HG03175 (cell line): ENCODE measurements around the gene WBP1L.
A peak's percentile ranks its signal among the peaks of the same experiment; 100 is the strongest.
"Not testable (repeated sequence)": the region's sequence is repeated elsewhere in the genome, so short reads cannot be mapped to it uniquely, and the experiment has no call there.

Experiments used
- ATAC-seq: cut with Tn5 transposase; IDR thresholded peaks from one replicate; pipeline ENCODE4 v1.9.1; 2021; ENCODE audit warnings: mild to moderate bottlenecking, moderate library complexity; ENCODE audit not compliant: unreplicated experiment

The WBP1L gene

DNA sequence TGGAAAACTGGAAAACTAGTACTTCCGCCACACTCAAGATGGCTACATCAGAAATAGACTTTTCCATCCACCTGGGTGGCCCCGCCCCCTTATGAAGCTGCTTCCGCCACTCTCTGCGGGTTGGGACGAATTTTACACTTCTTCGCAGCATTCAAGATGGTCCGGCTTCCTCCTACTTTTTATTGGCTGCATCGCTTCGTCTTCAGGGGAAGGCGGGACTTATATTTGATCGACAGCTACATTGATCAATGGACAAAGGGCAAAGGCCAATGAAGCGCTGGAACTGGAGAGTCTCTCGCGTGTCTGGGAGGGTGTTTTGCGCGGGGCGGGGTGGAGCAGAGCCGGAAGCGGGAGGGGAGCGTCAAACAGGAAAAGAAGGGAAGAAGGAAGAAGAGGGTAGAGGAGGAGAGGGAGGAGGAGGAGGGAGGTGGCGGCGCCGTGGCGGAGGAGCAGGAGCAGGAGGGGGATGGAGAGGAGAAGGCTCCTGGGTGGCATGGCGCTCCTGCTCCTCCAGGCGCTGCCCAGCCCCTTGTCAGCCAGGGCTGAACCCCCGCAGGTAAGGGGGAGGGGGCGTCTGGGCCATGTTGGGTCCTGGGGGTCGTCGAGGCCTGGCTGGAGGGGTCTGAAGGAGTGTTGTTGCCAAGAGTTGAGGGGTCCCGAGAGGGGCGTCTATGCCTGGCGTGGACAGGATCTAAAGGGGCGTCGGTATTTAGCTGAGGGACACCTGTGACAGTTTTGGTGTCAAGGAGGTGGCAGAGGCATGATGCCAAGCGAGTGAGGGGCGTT, at the start of gene WBP1L:
Gene WBP1L (plus strand): TSS at position 361 of the 786 bp plus-strand sequence. CDS start 106 bp downstream, at position 467.
- ATAC-seq: peak; percentile 97

DNA sequence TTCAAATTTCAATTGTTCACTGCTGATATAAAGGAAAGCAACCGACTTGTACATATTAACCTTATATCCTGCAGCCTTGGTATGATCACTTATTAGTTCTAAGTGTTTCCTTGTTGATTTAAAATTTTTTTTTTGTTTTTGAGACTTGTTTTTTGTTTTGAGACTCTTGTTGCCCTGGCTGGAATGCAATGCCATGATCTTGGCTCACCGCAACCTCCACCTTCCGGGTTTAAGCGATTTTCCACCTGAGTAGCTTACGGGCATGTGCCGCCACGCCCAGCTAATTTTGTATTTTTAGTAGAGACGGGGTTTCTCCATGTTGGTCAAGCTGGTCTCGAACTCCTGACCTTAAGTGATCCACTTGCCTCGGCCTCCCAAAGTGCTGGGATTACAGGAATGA, 48.3 kb upstream of the WBP1L start:
- not testable (repeated sequence) for ATAC-seq

DNA sequence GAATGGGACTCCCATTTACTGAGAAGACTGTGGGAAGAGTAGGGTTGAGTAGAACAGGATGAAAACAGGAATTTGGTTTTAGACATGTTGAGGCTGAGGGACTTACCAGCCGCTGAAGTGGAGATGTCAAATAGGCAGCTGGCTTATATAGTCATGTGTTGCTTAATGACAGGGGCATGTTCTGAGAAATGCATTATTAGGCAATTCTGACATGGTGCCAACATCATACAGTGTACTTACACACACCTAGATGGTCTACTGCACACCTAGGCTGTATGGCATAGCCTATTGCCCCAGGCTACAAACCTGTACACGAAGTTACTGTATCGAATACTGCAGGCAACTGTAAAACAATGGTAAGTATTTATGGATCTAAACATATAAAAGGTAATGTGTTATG, 47.0 kb upstream of the WBP1L start:
- ATAC-seq: no peak

DNA sequence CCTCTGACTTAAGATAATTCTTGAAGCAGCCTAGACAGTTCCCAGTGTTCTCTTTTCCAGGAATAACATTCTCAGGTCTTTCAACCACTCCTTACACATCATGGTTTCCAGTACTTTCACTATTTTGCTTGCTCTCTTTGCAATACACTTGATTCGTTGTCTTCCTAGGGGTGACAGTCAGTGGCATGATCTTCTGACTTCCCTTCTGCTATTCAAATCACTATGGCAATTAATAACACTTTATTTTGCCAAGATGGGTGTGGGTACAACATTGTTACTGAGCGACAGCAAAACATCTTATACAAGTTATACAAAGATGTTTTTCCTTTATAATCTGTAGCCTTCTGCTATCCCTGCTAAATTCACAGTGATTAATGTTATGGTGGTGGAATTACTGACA, 44.9 kb upstream of the WBP1L start:
- ATAC-seq: no peak

DNA sequence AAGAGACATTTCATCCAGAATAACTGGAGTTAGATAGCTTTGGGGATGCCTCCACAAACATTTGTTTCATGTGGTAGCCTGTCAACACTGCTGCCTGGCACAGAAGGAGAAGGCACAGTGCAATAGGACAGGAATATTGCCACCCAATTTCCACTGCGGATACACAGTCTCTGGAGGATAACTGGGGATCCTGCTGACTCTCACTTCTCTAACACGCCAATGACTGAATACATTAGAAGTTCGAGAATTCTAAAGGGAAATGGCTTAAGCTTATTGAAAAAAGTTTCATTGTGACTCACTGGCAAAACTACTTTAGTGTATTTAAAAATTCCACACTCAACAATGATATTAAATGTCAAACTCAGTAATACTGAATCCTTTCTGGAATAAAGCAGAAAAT, 42.5 kb upstream of the WBP1L start:
- ATAC-seq: no peak

DNA sequence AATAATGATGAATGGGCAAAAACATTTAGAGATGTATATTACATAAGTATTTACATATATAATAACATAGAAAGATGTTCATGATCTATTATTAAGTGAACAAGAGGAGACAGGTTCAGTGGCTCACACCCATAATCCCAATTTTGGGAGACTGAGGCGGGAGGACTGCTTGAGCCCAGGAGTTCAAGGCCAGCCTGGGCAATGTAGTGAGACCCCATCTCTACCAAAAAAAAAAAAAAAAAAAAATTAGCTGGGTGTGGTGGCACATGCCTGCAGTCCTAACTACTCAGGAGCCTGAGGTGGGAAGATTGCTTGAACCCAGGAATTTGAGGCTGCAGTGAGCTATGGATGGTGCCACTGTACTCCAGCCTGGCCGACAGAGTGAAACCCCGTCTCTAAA, 42.0 kb upstream of the WBP1L start:
- no peak for ATAC-seq

DNA sequence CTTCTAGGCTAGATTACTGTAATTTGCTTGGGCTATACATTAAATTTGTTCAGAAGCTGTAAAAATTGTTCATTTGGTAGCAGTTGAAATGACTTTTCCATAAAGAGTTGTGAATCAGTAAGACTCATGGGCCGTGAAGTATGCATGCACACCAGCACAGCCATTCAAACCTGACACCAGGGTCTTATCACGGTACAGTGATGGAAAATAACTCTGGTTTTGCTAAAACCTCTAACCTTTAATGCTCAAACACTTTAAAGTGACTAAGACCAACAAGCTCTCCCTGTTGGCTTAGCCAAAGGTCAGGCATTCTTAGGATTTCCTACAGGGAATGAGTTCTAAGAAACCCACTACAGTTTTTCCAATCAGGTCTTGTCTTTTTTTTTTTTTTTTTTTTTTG, 41.0 kb upstream of the WBP1L start:
- no peak for ATAC-seq

DNA sequence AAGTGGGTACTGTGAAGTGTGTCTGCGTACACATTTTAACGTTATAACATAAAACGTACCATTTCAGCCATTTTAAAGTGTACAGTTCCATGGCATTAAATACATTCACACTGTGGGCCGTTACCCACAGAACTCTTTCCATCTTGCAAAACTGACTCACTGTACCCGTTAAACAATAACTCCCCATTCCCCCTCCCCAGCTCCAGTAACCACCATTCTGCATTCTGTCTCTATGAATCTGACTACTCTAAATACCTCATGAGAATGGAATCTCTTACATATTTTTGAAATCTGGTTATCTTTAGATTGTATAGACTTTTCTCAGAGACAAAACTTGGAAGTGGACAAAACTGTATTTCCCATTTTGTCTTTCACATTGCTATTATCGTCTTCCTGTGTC, 38.8 kb upstream of the WBP1L start:
- ATAC-seq: no peak

DNA sequence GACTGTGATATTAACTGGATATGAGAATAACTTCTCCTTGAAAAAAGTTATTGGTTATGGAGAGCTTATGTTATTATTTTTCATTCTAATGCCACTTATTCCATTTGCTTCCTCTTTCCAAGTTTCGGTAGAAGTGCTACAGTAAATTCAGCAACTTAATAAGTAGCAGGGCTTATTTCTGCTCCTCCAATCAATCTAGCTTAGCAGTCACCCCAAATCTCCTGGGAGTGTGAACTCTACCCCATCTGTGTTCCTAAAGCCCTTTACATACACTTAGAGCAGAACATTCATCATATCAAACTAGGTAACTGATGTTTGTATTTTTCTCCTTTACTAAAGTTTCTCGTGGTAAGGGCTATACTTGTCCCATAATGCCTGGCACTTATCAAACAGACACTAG, 38.2 kb upstream of the WBP1L start:
- ATAC-seq: no peak

DNA sequence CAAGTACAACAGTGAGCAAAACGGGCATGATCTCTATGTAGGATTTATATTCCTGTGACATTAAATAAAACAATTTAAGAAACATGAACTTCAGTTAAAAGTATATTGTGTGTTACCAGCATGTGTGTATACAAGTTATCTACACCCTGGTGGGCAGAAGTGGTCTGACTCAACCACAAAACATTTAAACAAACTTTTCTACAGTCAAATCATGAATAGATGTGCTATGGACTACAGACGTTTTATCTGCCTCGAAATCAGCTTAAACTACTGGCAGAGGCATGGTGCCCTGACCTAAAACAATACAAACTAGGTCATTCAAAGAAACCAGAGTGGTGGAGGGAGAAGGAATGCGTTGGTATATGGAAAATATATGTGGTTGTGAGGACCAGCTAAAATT, 33.1 kb upstream of the WBP1L start:
- ATAC-seq: no peak

DNA sequence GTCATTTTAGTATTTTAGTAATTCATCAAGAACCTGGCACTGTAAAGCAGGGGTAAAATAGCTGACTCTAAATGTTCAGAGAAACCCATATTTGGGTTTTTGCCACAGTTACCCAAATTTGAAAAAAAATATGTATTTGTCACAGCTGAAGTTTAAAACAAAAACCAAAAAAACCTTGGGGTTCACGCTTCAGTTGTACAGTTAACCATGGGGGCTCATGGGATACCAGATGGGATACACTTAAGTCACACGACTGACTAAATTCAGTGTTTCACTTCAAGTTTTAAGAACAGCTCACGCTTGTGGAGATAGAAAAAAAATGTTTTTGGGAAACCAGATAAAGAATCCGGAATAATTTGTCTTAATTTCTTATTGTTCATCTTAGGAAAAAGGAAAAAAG, 31.7 kb upstream of the WBP1L start:
- ATAC-seq: no peak

DNA sequence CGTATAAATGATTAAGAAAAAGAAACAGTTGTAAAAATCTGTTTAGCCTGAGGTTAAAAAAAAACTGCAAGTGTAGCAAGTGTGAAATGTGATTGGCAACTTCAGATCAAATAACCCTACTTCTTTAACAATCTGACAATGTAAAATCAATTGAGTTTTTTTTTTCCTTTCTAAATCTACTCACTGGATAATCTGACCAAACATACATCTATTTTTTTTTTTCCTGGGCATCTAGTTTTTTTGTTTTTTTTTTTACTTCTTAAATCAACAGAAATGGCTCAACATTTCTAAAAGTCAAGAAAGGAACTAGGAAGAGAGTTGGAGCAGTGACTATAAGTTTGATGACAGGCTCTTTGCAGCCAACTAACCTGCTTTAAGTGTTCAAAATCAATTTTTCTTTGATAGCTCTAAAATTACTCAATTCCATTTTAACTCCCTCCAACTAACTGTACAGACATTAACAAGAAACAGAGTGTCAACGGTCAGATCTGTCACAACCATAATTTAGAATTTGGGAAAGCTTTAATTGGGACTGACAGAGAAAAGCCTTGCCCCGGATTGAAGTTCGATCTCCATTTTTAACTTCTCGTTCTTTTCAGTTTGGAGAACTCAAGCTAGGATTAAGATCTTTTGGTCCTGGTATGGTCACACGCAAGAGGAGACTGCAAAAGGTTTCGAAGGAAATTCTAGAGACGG, 30.8 kb upstream of the WBP1L start:
- ATAC-seq: no peak

DNA sequence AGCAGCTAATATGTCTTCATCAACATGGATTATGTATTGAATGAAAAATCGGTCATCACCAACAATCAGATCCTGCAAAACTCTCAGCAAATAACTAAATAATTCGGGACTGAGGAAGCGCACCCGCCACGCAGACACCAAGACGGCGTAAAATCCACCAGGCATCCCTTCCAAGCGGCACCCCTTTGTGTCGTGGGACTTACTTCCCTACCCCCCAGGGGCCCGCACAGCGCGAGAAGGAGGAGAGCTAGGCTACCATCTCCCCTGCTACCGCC, 30.3 kb upstream of the WBP1L start:
- ATAC-seq: peak; percentile 52

DNA sequence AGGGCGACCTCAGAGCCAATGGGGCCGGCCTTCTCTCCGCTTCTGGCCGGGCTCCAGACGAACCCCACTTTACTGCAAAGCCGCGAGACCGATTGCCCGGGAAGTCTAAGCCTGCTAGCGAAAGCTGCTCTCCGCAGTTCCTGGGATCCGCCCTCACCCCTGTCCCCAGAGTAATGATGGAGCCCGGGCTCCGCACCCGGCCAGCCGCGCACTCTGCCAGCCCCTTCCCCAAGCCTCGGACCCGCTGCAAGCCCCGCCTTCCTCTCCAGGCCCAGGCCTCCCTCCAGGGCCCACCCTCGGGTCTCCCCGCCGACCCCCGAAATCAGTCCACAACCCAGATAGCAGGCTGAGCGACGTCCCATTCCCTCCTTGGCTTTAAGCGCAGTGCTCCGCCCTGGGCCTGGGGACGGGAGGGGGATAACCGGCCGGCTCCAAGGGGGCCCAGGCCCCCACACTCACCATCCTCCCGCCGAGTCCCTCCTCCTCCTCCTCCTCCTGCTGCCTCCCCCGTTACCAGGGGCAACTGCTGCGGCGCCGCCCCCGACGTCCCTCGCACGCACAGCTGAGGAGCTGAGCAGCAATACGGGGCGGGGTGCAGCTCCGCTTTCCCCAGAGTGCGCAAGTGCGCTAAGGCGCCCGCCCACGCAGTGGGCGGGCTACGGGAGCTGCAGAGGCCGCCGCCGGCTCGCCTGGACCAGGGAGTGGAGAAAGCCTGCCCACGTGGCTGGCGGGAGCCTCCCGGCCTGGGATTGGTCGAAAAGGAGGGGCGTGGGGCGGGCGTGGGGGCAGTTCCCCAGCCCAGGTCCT, 29.7 kb upstream of the WBP1L start, which contains the start of gene ARL3:
Gene ARL3 (minus strand): TSS at position 584 of the 807 bp plus-strand sequence. CDS start 122 bp downstream, at position 462.
- peak; percentile 79 for ATAC-seq

DNA sequence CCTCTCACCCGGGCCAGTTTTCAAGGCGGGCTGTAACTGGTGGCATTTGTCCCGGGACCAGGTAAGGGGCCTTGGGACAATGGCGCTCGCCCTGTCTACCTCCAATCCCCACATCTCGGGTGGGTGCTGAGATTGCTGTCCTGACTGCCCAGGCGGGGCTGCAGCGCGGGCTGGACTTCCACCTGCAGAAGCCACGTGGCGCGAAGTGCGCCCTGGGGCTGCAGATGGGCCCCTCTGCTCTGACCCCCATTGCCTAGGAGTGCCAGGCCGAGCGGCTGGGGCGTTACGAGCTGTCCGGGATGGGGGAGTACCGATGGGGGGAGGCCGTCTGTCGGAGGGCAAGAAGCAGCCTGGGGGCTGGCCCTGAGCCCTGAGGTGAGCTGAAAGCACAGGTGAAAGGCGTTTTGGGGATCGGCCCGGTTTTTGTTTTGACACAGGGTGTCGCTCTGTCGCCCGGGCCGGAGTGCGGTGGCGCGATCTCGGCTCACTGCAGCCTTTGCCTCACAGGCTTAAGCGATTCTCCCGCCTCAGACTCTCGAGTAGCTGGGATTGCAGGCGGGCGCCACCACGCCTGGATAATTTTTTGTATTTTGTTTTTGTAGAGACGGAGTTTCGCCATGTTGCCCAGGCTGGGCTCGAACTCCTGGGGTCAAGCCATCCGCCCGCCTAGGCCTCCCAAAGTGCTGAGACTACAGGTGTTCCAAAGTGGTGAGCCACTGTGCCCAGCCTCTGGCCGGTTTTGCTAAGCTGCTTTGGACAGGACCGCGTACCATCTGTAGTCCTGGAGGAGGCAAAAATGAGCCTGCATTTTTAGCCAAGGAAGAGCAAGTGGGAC, 28.9 kb upstream of the WBP1L start, which contains the start of gene SFXN2:
Gene SFXN2 (plus strand): TSS at position 16 of the 835 bp plus-strand sequence. CDS start 12,001 bp downstream, outside the sequence.
- ATAC-seq: peak; percentile 23

DNA sequence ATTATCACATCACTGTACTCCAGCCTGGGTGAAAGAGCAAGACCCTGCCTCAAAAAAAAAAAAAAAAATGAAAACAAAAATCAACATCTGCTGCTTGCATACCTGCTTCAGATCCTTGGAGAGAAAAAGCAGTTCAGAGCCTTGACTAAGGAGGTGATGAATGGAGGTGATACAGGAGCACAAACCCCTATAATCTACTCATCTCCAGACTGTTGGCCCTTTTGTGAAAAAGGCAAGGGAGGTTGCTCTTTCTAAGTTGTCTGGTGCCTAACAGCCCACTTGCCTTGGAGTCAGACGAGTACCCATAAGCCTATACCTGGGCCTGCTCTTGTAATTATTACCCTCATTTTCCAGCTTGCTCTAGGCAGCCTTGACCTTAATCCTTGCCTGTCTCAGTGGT, 27.9 kb upstream of the WBP1L start:
- ATAC-seq: no peak

DNA sequence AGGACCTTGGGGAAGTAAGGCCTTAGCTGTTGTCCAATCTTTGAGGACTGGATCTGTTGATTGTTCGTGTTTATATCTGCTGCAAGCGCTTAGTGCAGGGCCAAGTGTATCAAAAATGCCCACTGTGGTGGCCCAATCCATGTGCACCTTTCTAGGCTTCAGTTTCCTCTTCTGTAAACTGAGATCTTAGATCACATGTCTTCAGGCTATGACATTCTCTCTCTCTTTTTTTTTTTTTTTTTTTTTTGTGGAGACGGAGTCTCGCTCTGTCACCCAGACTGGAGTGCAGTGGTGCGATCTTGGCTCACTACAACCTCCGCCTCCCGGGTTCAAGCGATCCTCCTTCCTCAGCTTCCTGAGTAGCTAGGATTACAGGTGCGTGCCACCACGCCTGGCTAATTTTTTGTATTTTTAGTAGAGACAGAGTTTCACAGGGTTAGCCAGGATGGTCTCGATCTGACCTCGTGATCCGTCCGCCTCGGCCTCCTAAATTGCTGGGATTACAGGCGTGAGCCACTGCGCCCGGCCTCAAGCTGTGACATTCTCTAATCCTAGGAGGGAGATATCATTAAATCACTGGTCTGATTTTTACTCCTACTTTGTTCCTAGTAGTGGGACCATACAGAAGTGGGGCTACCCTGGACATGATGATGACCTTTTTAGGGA, 26.7 kb upstream of the WBP1L start:
- ATAC-seq: not testable (repeated sequence)

DNA sequence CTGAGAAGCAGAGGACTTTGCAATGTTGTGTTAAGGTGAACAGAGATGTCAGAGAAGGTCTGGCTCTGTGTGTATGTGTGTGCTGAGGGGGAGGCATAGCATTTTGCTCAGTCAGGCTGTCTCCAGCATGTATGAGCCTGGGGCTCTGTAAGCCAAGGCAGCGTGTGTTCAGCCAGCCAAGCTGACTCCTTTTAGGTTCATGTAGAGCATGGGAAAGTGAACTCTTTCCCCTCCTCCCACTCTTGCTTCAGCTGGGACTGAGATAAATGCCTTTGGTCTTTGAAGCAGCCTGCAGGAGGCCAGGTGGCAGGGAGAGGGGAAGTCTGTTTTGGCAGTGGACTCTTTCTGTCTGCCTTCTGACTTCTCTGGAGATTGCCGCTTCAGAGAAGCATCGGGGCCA, 25.5 kb upstream of the WBP1L start:
- no peak for ATAC-seq

DNA sequence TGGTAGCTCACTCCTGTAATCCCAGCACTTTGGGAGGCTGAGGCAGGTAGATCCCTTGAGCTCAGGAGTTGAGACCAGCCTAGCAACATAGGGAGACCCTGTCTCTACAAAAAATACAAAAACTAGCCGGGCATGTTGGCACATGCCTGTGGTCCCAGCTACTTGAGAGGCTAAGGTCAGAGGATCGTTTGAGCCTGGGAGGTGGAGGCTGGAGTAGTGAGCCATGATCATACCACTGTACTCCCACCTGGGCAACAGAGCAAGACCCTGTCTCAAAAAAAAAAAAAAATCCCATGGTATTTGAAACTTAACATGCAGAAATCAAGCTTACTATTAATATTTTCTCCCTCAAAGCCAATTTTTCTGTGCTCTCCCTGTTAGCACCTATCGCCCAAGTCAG, 23.4 kb upstream of the WBP1L start:
- ATAC-seq: no peak

DNA sequence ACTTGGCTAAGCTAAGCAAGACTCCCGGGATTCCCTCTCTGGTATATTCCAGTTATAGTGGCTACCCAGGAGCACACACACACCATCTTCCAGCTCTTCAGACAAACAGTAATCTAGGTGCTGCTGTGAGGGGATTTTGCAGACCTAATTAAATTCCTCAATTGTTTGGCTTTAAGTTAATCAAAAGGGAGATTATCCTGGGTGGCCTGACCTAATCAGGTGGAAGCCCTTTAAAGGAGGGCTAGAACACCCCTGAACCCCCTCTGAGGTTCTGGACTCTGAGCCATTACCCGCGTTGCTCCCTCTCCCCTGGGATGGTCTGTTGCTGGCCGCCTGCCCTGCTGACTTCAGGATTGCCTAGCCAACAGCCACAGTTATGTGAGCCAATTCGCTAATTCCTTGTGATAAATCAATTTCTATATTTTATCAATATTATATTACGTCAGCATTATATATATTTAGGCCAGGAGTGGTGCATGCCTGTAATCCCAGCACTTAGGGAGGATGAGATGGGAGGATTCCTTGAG, 22.9 kb upstream of the WBP1L start:
- ATAC-seq: no peak
